Bronchial epithelial cell (primary cell): Measurements from ENCODE around the gene TMEM14C. TPM values are rescaled to one million over a fixed set of nuclear protein-coding genes. Genes with fewer than 3 reads are reported as not detected.

Source experiments
- DNase-seq: peaks from one replicate; pipeline ENCODE4 v3.0.0-alpha.2; 2010; ENCODE audit warnings: low read depth
- FAIRE-seq: peaks from 2 replicates; lab custom pipeline; 2011; peaks lifted over from hg19 to GRCh38; lab: Jason Lieb, UNC
- H3K27me3 ChIP-seq: 2 replicates; pipeline ENCODE4 v1.5.1; 2011; ENCODE audit warnings: low read length; ENCODE audit not compliant: control insufficient read depth, insufficient read depth
- H3K36me3 ChIP-seq: 2 replicates; pipeline ENCODE4 v1.5.1; 2011; ENCODE audit warnings: low read length; ENCODE audit not compliant: control insufficient read depth, insufficient read depth
- H3K4me3 ChIP-seq: 2 replicates; pipeline ENCODE4 v1.5.1; 2011; ENCODE audit warnings: mild to moderate bottlenecking, low read depth, low read length, control low read depth
- total RNA-seq: library from RNA; depleted of rRNA; stranded (reverse); fragments of >200 nt; gene quantifications from 2 replicates; pipeline ENCODE4 v1.2.1, GENCODE V29; 2014
- TF ChIP-seq, protein P1 (sequence below): IDR thresholded peaks from 2 replicates; pipeline ENCODE4 v1.5.1; 2011; ENCODE audit warnings: mild to moderate bottlenecking, moderate library complexity, low read length, control low read depth, inconsistent platforms; ENCODE audit not compliant: insufficient read depth, severe bottlenecking

TMEM14C gene
- total RNA-seq, 1 donor from 2014 or later: 132 TPM

DNA sequence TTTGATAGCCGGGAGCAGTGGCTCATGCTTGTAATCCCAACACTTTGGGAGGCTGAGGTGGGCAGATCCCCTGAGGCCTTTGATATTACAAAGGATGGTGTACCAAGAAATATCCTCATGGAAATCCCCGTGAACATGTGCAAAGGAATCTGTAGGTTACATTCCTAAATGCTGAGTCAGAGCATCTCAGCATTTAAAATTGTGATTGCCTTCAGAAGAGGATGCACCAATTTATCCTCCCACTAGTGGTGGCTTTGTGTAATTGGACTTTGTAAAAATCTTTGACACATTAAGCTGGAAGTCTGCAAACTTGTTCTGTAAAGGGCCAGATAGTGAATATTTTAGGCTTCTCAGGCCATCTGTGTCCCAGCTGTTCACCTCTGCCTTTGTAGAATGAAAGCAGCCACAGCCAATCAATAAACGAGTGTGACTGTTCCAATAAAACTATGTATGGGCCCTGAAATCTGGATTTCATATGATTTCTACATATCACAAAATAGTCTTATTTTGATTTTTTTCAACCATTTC is 36.5 kb downstream of the TMEM14C start:
- TF ChIP-seq, protein P1, sequence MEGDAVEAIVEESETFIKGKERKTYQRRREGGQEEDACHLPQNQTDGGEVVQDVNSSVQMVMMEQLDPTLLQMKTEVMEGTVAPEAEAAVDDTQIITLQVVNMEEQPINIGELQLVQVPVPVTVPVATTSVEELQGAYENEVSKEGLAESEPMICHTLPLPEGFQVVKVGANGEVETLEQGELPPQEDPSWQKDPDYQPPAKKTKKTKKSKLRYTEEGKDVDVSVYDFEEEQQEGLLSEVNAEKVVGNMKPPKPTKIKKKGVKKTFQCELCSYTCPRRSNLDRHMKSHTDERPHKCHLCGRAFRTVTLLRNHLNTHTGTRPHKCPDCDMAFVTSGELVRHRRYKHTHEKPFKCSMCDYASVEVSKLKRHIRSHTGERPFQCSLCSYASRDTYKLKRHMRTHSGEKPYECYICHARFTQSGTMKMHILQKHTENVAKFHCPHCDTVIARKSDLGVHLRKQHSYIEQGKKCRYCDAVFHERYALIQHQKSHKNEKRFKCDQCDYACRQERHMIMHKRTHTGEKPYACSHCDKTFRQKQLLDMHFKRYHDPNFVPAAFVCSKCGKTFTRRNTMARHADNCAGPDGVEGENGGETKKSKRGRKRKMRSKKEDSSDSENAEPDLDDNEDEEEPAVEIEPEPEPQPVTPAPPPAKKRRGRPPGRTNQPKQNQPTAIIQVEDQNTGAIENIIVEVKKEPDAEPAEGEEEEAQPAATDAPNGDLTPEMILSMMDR: peak; percentile 47
- Histone ChIP-seq H3K4me3 (no peak overlapping the region), H3K36me3 (peaks cover 6% of the 10 kb centered on the region), H3K27me3 (no peaks in the 10 kb centered on the region)
- DNase-seq (peak; percentile 98), FAIRE-seq (no peak)

DNA sequence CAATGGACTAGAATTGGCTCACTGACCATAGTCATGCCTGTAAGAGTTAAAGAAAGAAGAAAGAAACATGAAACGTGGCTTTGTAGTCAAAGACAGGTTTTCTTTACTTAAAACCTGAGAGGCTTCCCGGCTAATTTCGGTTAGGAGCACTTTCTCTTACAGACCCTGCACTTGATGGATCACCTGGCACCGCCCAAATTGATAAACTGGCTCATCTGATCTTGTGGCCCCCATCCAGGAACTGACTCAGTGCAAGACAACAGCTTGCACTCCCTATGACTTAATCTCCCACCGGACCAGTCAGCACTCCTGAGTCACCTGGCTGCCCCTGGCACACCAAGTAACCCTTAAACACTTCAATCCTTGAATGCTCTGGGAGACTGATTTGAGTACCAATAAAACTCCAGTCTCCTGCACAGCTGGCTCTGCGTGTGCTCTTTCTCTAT is 37.0 kb downstream of the TMEM14C start:
- DNase-seq: peak; percentile 97
- peaks cover 2% of the 10 kb centered on the region for H3K36me3 ChIP-seq
- no peak overlapping the region for H3K4me3 ChIP-seq
- no peak for FAIRE-seq
- H3K27me3 ChIP-seq: no peaks in the 10 kb centered on the region
- TF ChIP-seq, protein P1: no peak

DNA sequence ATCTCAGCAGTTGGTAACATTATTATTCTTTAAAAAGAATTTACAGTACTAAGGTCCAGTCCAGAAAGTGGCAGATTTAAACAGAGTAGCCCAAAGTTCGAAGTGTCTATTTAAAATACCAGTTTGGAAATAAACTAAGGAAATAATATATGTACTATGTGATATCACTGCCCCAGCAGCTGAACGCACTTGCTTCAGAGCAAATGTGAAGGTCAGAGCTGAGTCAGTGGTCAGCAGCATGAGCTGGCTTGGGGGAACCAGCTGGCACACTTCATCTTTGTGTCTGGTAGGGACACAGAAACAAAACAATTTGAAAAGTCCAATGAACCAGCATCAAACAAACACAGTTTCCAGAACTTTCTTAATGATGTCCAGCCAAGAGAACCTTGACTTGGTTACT is 40.1 kb downstream of the TMEM14C start:
- Histone ChIP-seq H3K27me3 (no peaks in the 10 kb centered on the region), H3K4me3 (no peak overlapping the region), H3K36me3 (no peaks in the 10 kb centered on the region)
- FAIRE-seq: no peak
- TF ChIP-seq, protein P1: no peak
- no peak for DNase-seq

DNA sequence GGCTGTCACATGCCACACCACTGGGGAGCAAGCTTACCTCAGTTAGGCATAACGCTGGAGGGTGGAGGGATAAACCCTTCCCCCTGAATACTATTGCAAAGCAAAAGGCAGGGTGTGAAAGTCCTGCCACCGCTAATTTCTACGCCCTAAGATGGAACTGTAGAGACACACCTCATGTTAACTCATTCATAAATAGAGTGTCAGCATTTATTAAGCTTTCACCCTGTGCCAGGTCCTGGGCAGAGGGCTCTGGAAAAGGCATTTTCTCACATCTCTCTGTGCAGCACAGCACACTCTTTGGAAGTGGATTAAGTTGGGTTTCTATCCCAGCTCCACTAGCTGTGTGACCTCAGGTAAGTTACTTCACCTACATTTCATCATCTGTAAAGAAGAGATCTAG is 46.5 kb downstream of the TMEM14C start:
- no peak for DNase-seq
- peaks cover 1% of the 10 kb centered on the region for H3K36me3 ChIP-seq
- TF ChIP-seq, protein P1: no peak
- no peaks in the 10 kb centered on the region for H3K27me3 ChIP-seq
- H3K4me3 ChIP-seq: no peak overlapping the region
- FAIRE-seq: no peak

DNA sequence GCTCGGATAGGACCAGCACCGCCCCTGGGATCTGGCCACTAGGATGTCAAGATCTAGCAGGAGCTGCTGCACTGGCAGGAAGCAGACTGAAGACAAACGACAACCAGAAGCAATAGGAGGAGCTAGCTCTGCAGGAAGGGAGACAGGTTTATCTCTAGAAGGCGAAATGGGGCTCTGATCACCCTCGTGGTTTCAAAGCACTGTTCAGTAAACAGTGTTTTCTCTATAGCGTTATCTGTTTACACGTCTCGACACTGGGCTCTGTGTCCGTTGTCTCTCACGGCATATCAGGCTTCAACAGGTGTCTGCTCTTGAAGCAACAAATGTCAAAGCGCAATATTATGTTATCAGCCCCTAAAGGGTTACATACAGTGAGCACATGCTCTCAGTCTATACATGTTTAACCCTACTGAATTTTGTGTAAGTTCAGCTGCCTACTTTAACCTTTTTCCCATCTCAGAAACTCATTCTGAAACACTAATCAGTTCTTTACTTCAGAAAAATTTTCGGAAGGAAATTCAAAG is 48.6 kb downstream of the TMEM14C start:
- no peak overlapping the region for H3K4me3 ChIP-seq
- FAIRE-seq (peak; percentile 43), DNase-seq (no peak)
- no peaks in the 10 kb centered on the region for H3K27me3 ChIP-seq
- TF ChIP-seq, protein P1: no peak
- peaks cover 1% of the 10 kb centered on the region for H3K36me3 ChIP-seq

DNA sequence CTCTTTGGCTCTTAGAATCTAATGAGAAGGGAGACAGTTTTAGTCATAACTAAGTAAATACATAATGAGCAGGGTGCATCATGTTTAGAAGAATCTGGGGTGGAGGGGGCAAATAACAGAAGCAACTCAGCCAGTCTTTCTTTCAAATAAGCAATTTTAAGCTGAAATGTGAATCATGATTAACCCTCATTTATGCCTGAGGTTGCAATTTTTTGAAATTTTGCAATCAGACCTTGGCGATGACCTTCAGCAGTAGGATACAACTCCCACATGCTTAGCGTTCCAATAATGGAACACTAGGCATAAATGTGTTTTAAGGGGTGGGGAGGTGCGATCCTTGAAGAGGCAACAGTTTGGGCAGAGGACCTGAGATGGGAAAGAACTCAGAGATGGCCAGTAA is 55.4 kb downstream of the TMEM14C start:
- no peaks in the 10 kb centered on the region for H3K27me3 ChIP-seq
- DNase-seq (no peak), FAIRE-seq (no peak)
- H3K36me3 ChIP-seq: no peaks in the 10 kb centered on the region
- TF ChIP-seq, protein P1: no peak
- H3K4me3 ChIP-seq: no peak overlapping the region
